HepG2 (cell line): ENCODE measurements around the gene ZNF146. TPM values are rescaled to one million over a fixed set of nuclear protein-coding genes. Genes with fewer than 3 reads are reported as not detected.

Experiments
- ATAC-seq: fragments of 200-7000 bp; cut with Tn5 transposase; 3 replicates; pipeline ENCODE4 v1.9.1; 2020; ENCODE audit warnings: mild to moderate bottlenecking, moderate library complexity
- BruUV-seq: library from RNA; stranded (reverse); fragments of 400-500 nt; replicated peaks from 2 replicates; lab custom pipeline; 2021; lab: Mats Ljungman, UMichigan
- CTCF ChIA-PET: fragments of 300-600 bp; formaldehyde crosslinking; extraction: SDS; loops from one replicate; lab custom pipeline; 2021; ENCODE audit warnings: low total read pairs, inconsistent platforms, low intra/inter-chr PET ratio; lab: Yijun Ruan, JAX
- POLR2A ChIA-PET: fragments of 350-600 bp; sonication (Branson Sonifier 250); formaldehyde crosslinking; loops from one replicate; lab custom pipeline; 2020; ENCODE audit warnings: antibody characterized with exemption, inconsistent platforms; lab: Yijun Ruan, JAX
- DNase-seq: peaks from one replicate; pipeline ENCODE4 v3.0.0-alpha.2; 2015; ENCODE audit warnings: low spot score
- FAIRE-seq: peaks from 3 replicates; lab custom pipeline; 2011; peaks lifted over from hg19 to GRCh38; lab: Jason Lieb, UNC
- H2AFZ ChIP-seq: one replicate; pipeline ENCODE4 v1.6.1; 2011; ENCODE audit warnings: low read length, inconsistent platforms
- H3K27ac ChIP-seq: fragments of 300-600 bp; 3 replicates; pipeline ENCODE4 v1.8.0; 2011; ENCODE audit warnings: mixed run types, mild to moderate bottlenecking, mixed read lengths, low read length, inconsistent platforms; ENCODE audit not compliant: insufficient read depth; ENCODE audit errors: extremely low read length
- H3K27me3 ChIP-seq, 2 experiments: fragments of 200-600 bp in 1 of 2; 2 replicates in 1 of 2; 3 replicates in 1 of 2; pipeline versions ENCODE4 v1.6.0 to v1.8.0; 2011; ENCODE audit warnings: low read length in 2 of 2, mild to moderate bottlenecking in 2 of 2, moderate library complexity in 2 of 2, inconsistent platforms in 1 of 2; ENCODE audit not compliant: insufficient read depth in 2 of 2, control insufficient read depth in 1 of 2
- H3K36me3 ChIP-seq, 2 experiments: fragments of 200-600 bp in 1 of 2; replicated peaks in 1 of 2; 2 replicates in 1 of 2; 3 replicates in 1 of 2; pipeline versions ENCODE4 v1.5.1 to v1.8.0; 2011; ENCODE audit warnings: low read length in 2 of 2, inconsistent platforms in 1 of 2; ENCODE audit not compliant: insufficient read depth in 2 of 2, control insufficient read depth in 1 of 2
- H3K4me1 ChIP-seq: 2 replicates; pipeline ENCODE4 v1.5.1; 2012; ENCODE audit warnings: low read length, inconsistent platforms; ENCODE audit not compliant: insufficient read depth
- H3K4me2 ChIP-seq: 2 replicates; pipeline ENCODE4 v1.6.0; 2011; ENCODE audit warnings: low read depth, low read length, inconsistent platforms
- H3K4me3 ChIP-seq, 3 experiments: fragments of 200-600 bp in 1 of 3; sonication (generic), shearing (Covaris generic) in 1 of 3; replicated peaks in 1 of 3; 2 replicates each; pipeline ENCODE4 v1.5.1; 2011 to 2016; ENCODE audit warnings: low read length in 3 of 3, inconsistent platforms in 2 of 3, low read depth in 2 of 3, mild to moderate bottlenecking in 2 of 3, control low read depth in 1 of 3, mixed read lengths in 1 of 3; ENCODE audit not compliant: insufficient read depth in 1 of 3
- H3K79me2 ChIP-seq: one replicate; pipeline ENCODE4 v1.6.1; 2011; ENCODE audit warnings: low read length, inconsistent platforms; ENCODE audit not compliant: insufficient read depth
- H3K9ac ChIP-seq: 2 replicates; pipeline ENCODE4 v1.6.0; 2011; ENCODE audit warnings: mild to moderate bottlenecking, low read depth, low read length, inconsistent platforms; ENCODE audit not compliant: insufficient read depth
- H3K9me3 ChIP-seq: 2 replicates; pipeline ENCODE4 v1.5.1; 2012; ENCODE audit warnings: mild to moderate bottlenecking, low read length
- H4K20me1 ChIP-seq: 2 replicates; pipeline ENCODE4 v1.6.0; 2011; ENCODE audit warnings: inconsistent platforms, mild to moderate bottlenecking, low read length, moderate library complexity; ENCODE audit not compliant: insufficient read depth
- FOXP1 ChIP-seq, 2 experiments: fragments of 450-650 bp in 1 of 2; IDR thresholded peaks; 2 replicates each; pipeline ENCODE4 v1.6.1; 2017 to 2018; ENCODE audit warnings: antibody characterized with exemption in 1 of 2
- KMT2A ChIP-seq: sonication (generic); formaldehyde crosslinking; IDR thresholded peaks from 2 replicates; pipeline ENCODE4 v1.4.0; 2020; ENCODE audit warnings: missing genetic modification reagents
- SRF ChIP-seq: IDR thresholded peaks from 2 replicates; pipeline ENCODE4 v1.6.1; 2011; ENCODE audit warnings: mild to moderate bottlenecking, low read depth, low read length, moderate library complexity
- ZNF431 ChIP-seq: sonication (generic); formaldehyde crosslinking; IDR thresholded peaks from 2 replicates; pipeline ENCODE4 v1.9.0; 2022; ENCODE audit warnings: missing genetic modification reagents, low read depth, mild to moderate bottlenecking, borderline replicate concordance
- WGBS: methylation state at CpG from one replicate; pipeline ENCODE4 v1.1.6; 2017; ENCODE audit warnings: low lambda C conversion rate; 5-methylcytosine and 5-hydroxymethylcytosine counted together
- in situ Hi-C: cut with HindIII; loops from 2 replicates; pipeline ENCODE4 v1.10.0; 2017; ENCODE audit warnings: low pct_unique_long_range_greater_than_20kb; ENCODE audit not compliant: extremely low pct_ligation_motif_present
- intact Hi-C: fragments of 100-400 bp; cut with micrococcal nuclease; formaldehyde crosslinking; loops from one replicate; pipeline ENCODE4 v1.10.0; 2022; ENCODE audit not compliant: unreplicated experiment
- polyA plus RNA-seq, 8 experiments: library from polyadenylated mRNA; depleted of rRNA in 3 of 8; stranded (reverse) in 7 of 8; unstranded in 1 of 8; fragments of >200 nt; fragmentation: Illumina TruSeq in 4 of 8; extraction: Trizol in 4 of 8; gene quantifications; 2 replicates each; pipeline versions ENCODE4 v1.2.1 to v1.2.3, GENCODE V29; 2011 to 2016; ENCODE audit warnings: low read depth in 4 of 8, missing spikeins in 1 of 8, mixed read lengths in 1 of 8; ENCODE audit not compliant: insufficient read depth in 1 of 8
- total RNA-seq, 5 experiments: library from RNA; depleted of rRNA; stranded (reverse); fragments of >200 nt; fragmentation: Illumina TruSeq; extraction: Trizol; gene quantifications; 2 replicates each; pipeline ENCODE4 v1.2.3, GENCODE V29; 2016; ENCODE audit warnings: low read depth in 1 of 5
- TF ChIP-seq, protein P1 (sequence below): sonication (generic); formaldehyde crosslinking; IDR thresholded peaks from 2 replicates; pipeline ENCODE4 v1.4.0; 2020; ENCODE audit warnings: missing genetic modification reagents
- TF ChIP-seq, protein P2 (sequence below): sonication (generic); formaldehyde crosslinking; IDR thresholded peaks from 2 replicates; pipeline ENCODE4 v1.4.0; 2020; ENCODE audit warnings: missing genetic modification reagents, borderline replicate concordance

The ZNF146 gene
- total and polyA plus RNA-seq, 2 of the 13 experiments (the other 11 are each of a cell fraction or from before 2014, with no cell fraction given), result 28.4 to 52.7 TPM

DNA sequence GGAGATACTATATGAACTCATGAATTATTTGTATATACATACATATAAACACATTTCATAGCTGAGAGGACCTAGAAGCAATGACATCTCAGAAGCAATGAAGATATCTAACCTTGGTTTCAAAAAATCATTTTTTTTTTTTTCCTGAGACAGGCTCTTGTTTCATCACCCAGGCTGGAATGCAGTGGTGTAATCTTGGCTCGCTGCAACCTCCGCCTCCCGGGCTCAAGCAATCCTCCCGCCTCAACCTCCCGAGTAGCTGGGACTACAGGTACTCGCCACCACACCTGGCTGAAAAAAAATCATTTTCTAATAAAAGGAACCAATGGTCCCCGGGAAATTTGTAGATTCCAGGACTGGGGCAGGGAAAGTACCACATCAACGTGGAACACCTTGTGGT is 4.4 kb upstream of the ZNF146 start:
- H3K79me2 ChIP-seq, result peaks cover 17% of the 10 kb centered on the region
- H3K36me3 ChIP-seq, result 0 out of 5 replicates have a peak, but pooled peaks cover 0 to 1% of the 10 kb centered on the region in 2 experiments
- H3K9me3 ChIP-seq, result no peaks in the 10 kb centered on the region
- 90% methylated on average over 8 of the region's 8 CpGs for WGBS
- H2AFZ ChIP-seq, result no peak overlapping the region
- H3K27ac ChIP-seq, result no peak overlapping the region
- ChIA-PET POLR2A (no interaction called here), CTCF (no interaction called here)
- in situ Hi-C loops, result no loop called here
- intact Hi-C loops, result loop anchor here (5.0 kb wide), 1 partner anchor 867 kb away; the partner anchor contains the start of gene ZNF420
- no peak overlapping the region for H3K9ac ChIP-seq
- H3K4me1 ChIP-seq, result peaks cover 15% of the 10 kb centered on the region
- no peak for ATAC-seq
- FAIRE-seq, result no peak
- no peaks in the 10 kb centered on the region for H4K20me1 ChIP-seq
- H3K4me3 ChIP-seq, result no peak overlapping the region
- no peak for TF ChIP-seq ZNF431 (CRISPR knock-in tag)
- no peak for TF ChIP-seq KMT2A (CRISPR knock-in tag)
- TF ChIP-seq SRF, result no peak
- no peak for TF ChIP-seq FOXP1 (IDR thresholded peaks at IDR 0.05)
- no peak for TF ChIP-seq FOXP1 (CRISPR knock-in tag; IDR thresholded peaks at IDR 0.05)
- TF ChIP-seq, protein P1, sequence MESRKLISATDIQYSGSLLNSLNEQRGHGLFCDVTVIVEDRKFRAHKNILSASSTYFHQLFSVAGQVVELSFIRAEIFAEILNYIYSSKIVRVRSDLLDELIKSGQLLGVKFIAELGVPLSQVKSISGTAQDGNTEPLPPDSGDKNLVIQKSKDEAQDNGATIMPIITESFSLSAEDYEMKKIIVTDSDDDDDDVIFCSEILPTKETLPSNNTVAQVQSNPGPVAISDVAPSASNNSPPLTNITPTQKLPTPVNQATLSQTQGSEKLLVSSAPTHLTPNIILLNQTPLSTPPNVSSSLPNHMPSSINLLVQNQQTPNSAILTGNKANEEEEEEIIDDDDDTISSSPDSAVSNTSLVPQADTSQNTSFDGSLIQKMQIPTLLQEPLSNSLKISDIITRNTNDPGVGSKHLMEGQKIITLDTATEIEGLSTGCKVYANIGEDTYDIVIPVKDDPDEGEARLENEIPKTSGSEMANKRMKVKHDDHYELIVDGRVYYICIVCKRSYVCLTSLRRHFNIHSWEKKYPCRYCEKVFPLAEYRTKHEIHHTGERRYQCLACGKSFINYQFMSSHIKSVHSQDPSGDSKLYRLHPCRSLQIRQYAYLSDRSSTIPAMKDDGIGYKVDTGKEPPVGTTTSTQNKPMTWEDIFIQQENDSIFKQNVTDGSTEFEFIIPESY (CRISPR knock-in tag), result peak; percentile 74; the same call in 1 of the 2 replicates
- TF ChIP-seq, protein P2, sequence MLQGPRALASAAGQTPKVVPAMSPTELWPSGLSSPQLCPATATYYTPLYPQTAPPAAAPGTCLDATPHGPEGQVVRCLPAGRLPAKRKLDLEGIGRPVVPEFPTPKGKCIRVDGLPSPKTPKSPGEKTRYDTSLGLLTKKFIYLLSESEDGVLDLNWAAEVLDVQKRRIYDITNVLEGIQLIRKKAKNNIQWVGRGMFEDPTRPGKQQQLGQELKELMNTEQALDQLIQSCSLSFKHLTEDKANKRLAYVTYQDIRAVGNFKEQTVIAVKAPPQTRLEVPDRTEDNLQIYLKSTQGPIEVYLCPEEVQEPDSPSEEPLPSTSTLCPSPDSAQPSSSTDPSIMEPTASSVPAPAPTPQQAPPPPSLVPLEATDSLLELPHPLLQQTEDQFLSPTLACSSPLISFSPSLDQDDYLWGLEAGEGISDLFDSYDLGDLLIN (CRISPR knock-in tag), result no peak
- no TSS peak for BruUV-seq
- DNase-seq, result no peak
- H3K4me2 ChIP-seq, result no peak overlapping the region
- H3K27me3 ChIP-seq, result peaks cover 0 to 3% of the 10 kb centered on the region in 2 experiments; a peak in 1 of 5 replicates
